Activated CD4-positive, alpha-beta memory T cell treated with anti-CD3 and anti-CD28 coated beads for 36 hours (primary cell): Measurements from ENCODE around the gene CYB5R3. TPM values are rescaled to one million over a fixed set of nuclear protein-coding genes. Genes with fewer than 3 reads are reported as not detected.
"Not testable (repeated sequence)": the region's sequence is repeated elsewhere in the genome, so short reads cannot be mapped to it uniquely, and the experiment has no call there.

Experiments
- CTCF ChIA-PET: fragments of 350-600 bp; sonication (Branson Sonifier 250); formaldehyde crosslinking; loops from one replicate; lab custom pipeline; 2021; ENCODE audit warnings: antibody characterized with exemption, inconsistent platforms; lab: Charles Lee
- POLR2A ChIA-PET: fragments of 350-600 bp; sonication (Branson Sonifier 250); formaldehyde crosslinking; loops from one replicate; lab custom pipeline; 2021; ENCODE audit warnings: antibody characterized with exemption; lab: Charles Lee
- DNase-seq: peaks from one replicate; pipeline ENCODE4 v3.0.0-alpha.2; 2020
- H3K27ac Mint-ChIP-seq: one replicate; pipeline ENCODE4 v1.8.0; 2021; ENCODE audit warnings: mixed read lengths
- H3K27me3 Mint-ChIP-seq: one replicate; pipeline ENCODE4 v1.8.0; 2021; ENCODE audit warnings: mixed read lengths
- H3K36me3 Mint-ChIP-seq: one replicate; pipeline ENCODE4 v1.8.0; 2021; ENCODE audit warnings: mixed read lengths
- H3K4me1 Mint-ChIP-seq: one replicate; pipeline ENCODE4 v1.8.0; 2021; ENCODE audit warnings: low read depth, mixed read lengths
- H3K4me3 Mint-ChIP-seq: one replicate; pipeline ENCODE4 v1.8.0; 2021; ENCODE audit warnings: mild to moderate bottlenecking, mixed read lengths
- H3K9me3 Mint-ChIP-seq: one replicate; pipeline ENCODE4 v1.8.0; 2021; ENCODE audit warnings: mixed read lengths
- intact Hi-C: fragments of 100-400 bp; cut with micrococcal nuclease; formaldehyde crosslinking; loops from one replicate; pipeline ENCODE4 v1.15.1; 2023
- total RNA-seq, 2 experiments: library from RNA; stranded (reverse); gene quantifications; one replicate each; pipeline ENCODE4 v1.2.3, GENCODE V29; 2021

The CYB5R3 gene
- total RNA-seq, 2 experiments from 2014 or later, result 73.7 to 77.6 TPM

GRCh38 chr22:42567950-42568349, 81.2 kb downstream of the CYB5R3 start:
- H3K36me3 Mint-ChIP-seq, intact Hi-C loops, H3K4me3 Mint-ChIP-seq, H3K9me3 Mint-ChIP-seq, H3K27me3 Mint-ChIP-seq, H3K4me1 Mint-ChIP-seq, H3K27ac Mint-ChIP-seq, DNase-seq: not testable (repeated sequence)
- ChIA-PET CTCF (interaction anchor here (0.7 kb wide), 1 partner anchor 22 kb away, joined by 3 read pairs; no protein-coding TSS in a partner anchor), POLR2A (interaction anchor here (1.7 kb wide), 1 partner anchor 61 kb away, joined by 4 read pairs; no protein-coding TSS in a partner anchor)

Other genes with a start within 250 kb of the CYB5R3 start
- under 1 TPM; 0.15 to 0.24 TPM for gene NFAM1, start 217.0 kb downstream of the CYB5R3 start, total RNA-seq
- 100 to 1,000 TPM; 102 to 108 TPM for gene RRP7A, start 129.6 kb downstream of the CYB5R3 start, total RNA-seq
- 1 to 10 TPM in 1 of 2 experiments, under 1 TPM in 1; 0.83 to 1.2 TPM for gene SERHL2, start 95.4 kb downstream of the CYB5R3 start, total RNA-seq
- 10 to 100 TPM; 64.6 to 75.3 TPM for gene POLDIP3, start 34.5 kb downstream of the CYB5R3 start, total RNA-seq
- gene ATP5MGL, start 8.8 kb downstream of the CYB5R3 start, total RNA-seq, result under 1 TPM; 0.38 to 0.51 TPM
- not detected for gene A4GALT, start 71.5 kb upstream of the CYB5R3 start, total RNA-seq
- 10 to 100 TPM; 40.6 to 45.5 TPM for gene ARFGAP3, start 207.9 kb upstream of the CYB5R3 start, total RNA-seq